Colonic mucosa (tissue), 4 donors: Measurements from ENCODE around the gene PSMD2. TPM values are rescaled to one million over a fixed set of nuclear protein-coding genes. Genes with fewer than 3 reads are reported as not detected.

Source experiments
- DNase-seq: peaks from one replicate; pipeline ENCODE4 v3.0.0-alpha.2; 2020
- H3K27ac ChIP-seq: fragments of 200-600 bp; one replicate; pipeline ENCODE4 v1.8.0; 2021
- H3K27me3 ChIP-seq: fragments of 200-600 bp; one replicate; pipeline ENCODE4 v1.8.0; 2021
- H3K36me3 ChIP-seq: fragments of 200-600 bp; one replicate; pipeline ENCODE4 v1.8.0; 2021
- H3K4me1 ChIP-seq: fragments of 200-600 bp; one replicate; pipeline ENCODE4 v1.8.0; 2021; ENCODE audit warnings: mild to moderate bottlenecking
- H3K4me3 ChIP-seq: fragments of 200-600 bp; one replicate; pipeline ENCODE4 v1.8.0; 2021
- H3K9ac ChIP-seq, 2 donors: one replicate each; pipeline ENCODE4 v1.7.0; 2013; ENCODE audit warnings: control low read depth in 2 of 2, low read depth in 2 of 2, low read length in 2 of 2
- H3K9me3 ChIP-seq: fragments of 200-600 bp; one replicate; pipeline ENCODE4 v1.8.0; 2021
- CTCF ChIP-seq: fragments of 200-600 bp; IDR thresholded peaks from one replicate; pipeline ENCODE4 v1.8.0; 2022; ENCODE audit warnings: antibody characterized with exemption, mild to moderate bottlenecking
- intact Hi-C: fragments of 100-400 bp; cut with DNase I; formaldehyde crosslinking; loops from one replicate; pipeline ENCODE4 v1.14.1; 2022
- total RNA-seq, 2 donors: library from RNA; stranded (reverse); fragmentation: NEBNext Ultra II Directional in 1 of 2; extraction: Animal tissue kit (Norgen Biotek cat#: 25700) in 1 of 2; gene quantifications; one replicate each; pipeline ENCODE4 v1.2.1, GENCODE V29; 2021
- donor health status: healthy.
- donor health status: DM: no; HTN: no; CAD: no.
- donor health status: DM: no; HTN: no; CAD: no.

The PSMD2 gene
- total RNA-seq, 2 donors from 2014 or later: 166 to 298 TPM

GRCh38 chr3:184358124-184358767, 59.2 kb downstream of the PSMD2 start:
- Histone ChIP-seq H3K36me3 (no peaks in the 10 kb centered on the region), H3K4me1 (peaks cover 5% of the 10 kb centered on the region), H3K4me3 (no peak overlapping the region), H3K27me3 (no peaks in the 10 kb centered on the region), H3K9me3 (no peaks in the 10 kb centered on the region), H3K9ac (no peak overlapping the region), H3K27ac (no peak overlapping the region)
- TF ChIP-seq CTCF: no peak
- intact Hi-C loops: no loop called here
- DNase-seq: no peak

Other genes starting within 250 kb of the PSMD2 start
- not detected for gene HTR3C, start 246.2 kb upstream of the PSMD2 start, total RNA-seq
- gene HTR3E, start 202.2 kb upstream of the PSMD2 start, total RNA-seq: under 1 TPM; 0.13 to 0.52 TPM
- gene EIF2B5, start 163.9 kb upstream of the PSMD2 start, total RNA-seq: 10 to 100 TPM; 36.0 to 58.3 TPM
- 10 to 100 TPM; 60.8 to 64.6 TPM for gene DVL3, start 143.9 kb upstream of the PSMD2 start, total RNA-seq
- 100 to 1,000 TPM; 206 to 255 TPM for gene AP2M1, start 124.4 kb upstream of the PSMD2 start, total RNA-seq
- 10 to 100 TPM; 54.6 to 82.4 TPM for gene ABCF3, start 113.0 kb upstream of the PSMD2 start, total RNA-seq
- 1 to 10 TPM; 2.1 to 2.3 TPM for gene VWA5B2, start 69.7 kb upstream of the PSMD2 start, total RNA-seq
- 10 to 100 TPM; 25.1 to 78.9 TPM for gene ALG3, start 50.3 kb upstream of the PSMD2 start, total RNA-seq
- gene EEF1AKMT4, start 49.6 kb upstream of the PSMD2 start, total RNA-seq: 10 to 100 TPM in 1 of 2 donors, 1 to 10 TPM in 1; 4.1 to 11.7 TPM
- under 1 TPM in 1 of 2 donors, not detected in 1; 0.19 TPM for gene CAMK2N2, start 37.7 kb upstream of the PSMD2 start, total RNA-seq
- gene ECE2, start 23.2 kb upstream of the PSMD2 start, total RNA-seq: under 1 TPM in 1 of 2 donors, not detected in 1; 0.37 TPM
- 100 to 1,000 TPM; 263 to 524 TPM for gene EIF4G1, start 15.4 kb downstream of the PSMD2 start, total RNA-seq
- gene FAM131A, start 38.4 kb downstream of the PSMD2 start, total RNA-seq: 10 to 100 TPM; 15.0 to 22.0 TPM
- 10 to 100 TPM; 61.1 to 71.6 TPM for gene CLCN2, start 62.4 kb downstream of the PSMD2 start, total RNA-seq
- 100 to 1,000 TPM in 1 of 2 donors, 10 to 100 TPM in 1; 98.2 to 130 TPM for gene POLR2H, start 62.5 kb downstream of the PSMD2 start, total RNA-seq
- under 1 TPM in 1 of 2 donors, not detected in 1; 0.17 TPM for gene THPO, start 79.0 kb downstream of the PSMD2 start, total RNA-seq
- 1 to 10 TPM; 2.0 TPM for gene CHRD, start 80.8 kb downstream of the PSMD2 start, total RNA-seq